IMR-90 (cell line): ENCODE measurements around the gene PTPRN2. TPM values are rescaled to one million over a fixed set of nuclear protein-coding genes. Genes with fewer than 3 reads are reported as not detected.

Experiments
- ATAC-seq: fragments of 200-7000 bp; cut with Tn5 transposase; 2 replicates; pipeline ENCODE4 v1.9.1; 2020; ENCODE audit warnings: low read depth, mild to moderate bottlenecking, moderate library complexity
- BruUV-seq: library from RNA; stranded (reverse); fragments of 400-500 nt; replicated peaks from 2 replicates; lab custom pipeline; 2021; lab: Mats Ljungman, UMichigan
- CTCF ChIA-PET: fragments of 300-600 bp; formaldehyde crosslinking; extraction: SDS; loops from one replicate; lab custom pipeline; 2021; ENCODE audit warnings: antibody characterized with exemption; lab: Yijun Ruan, JAX
- POLR2A ChIA-PET: fragments of 300-600 bp; sonication (Branson Sonifier 250); formaldehyde crosslinking; loops from one replicate; lab custom pipeline; 2022; ENCODE audit warnings: antibody characterized with exemption; ENCODE audit not compliant: unreplicated experiment; lab: Charles Lee
- DNase-seq: peaks from one replicate; pipeline ENCODE4 v3.0.0; 2013
- H2AFZ ChIP-seq: replicated peaks from 2 replicates; pipeline ENCODE3; 2013; ENCODE audit warnings: low read length, mild to moderate bottlenecking; ENCODE audit not compliant: poor library complexity
- H2AK5ac ChIP-seq: 2 replicates; pipeline ENCODE4 v1.6.1; 2013; ENCODE audit warnings: low read depth, low read length, inconsistent platforms
- H2AK9ac ChIP-seq: replicated peaks from 2 replicates; pipeline ENCODE3; 2013; ENCODE audit warnings: mild to moderate bottlenecking, low read depth, low read length, moderate library complexity; ENCODE audit not compliant: poor library complexity
- H2BK120ac ChIP-seq: 2 replicates; pipeline ENCODE4 v1.6.1; 2013; ENCODE audit warnings: low read depth, low read length, inconsistent platforms
- H2BK15ac ChIP-seq: 3 replicates; pipeline ENCODE4 v1.6.1; 2013; ENCODE audit warnings: low read depth, low read length, inconsistent platforms
- H2BK20ac ChIP-seq: 2 replicates; pipeline ENCODE4 v1.6.1; 2013; ENCODE audit warnings: low read depth, mild to moderate bottlenecking, inconsistent platforms, low read length, moderate library complexity
- H2BK5ac ChIP-seq: 2 replicates; pipeline ENCODE4 v1.6.1; 2013; ENCODE audit warnings: mild to moderate bottlenecking, low read depth, low read length, inconsistent platforms; ENCODE audit not compliant: poor library complexity, severe bottlenecking
- H3K14ac ChIP-seq: replicated peaks from 2 replicates; pipeline ENCODE4 v1.6.1; 2013; ENCODE audit warnings: low read depth, low read length, inconsistent platforms
- H3K18ac ChIP-seq: 2 replicates; pipeline ENCODE4 v1.6.1; 2013; ENCODE audit warnings: low read depth, low read length, control low read depth
- H3K23ac ChIP-seq: 2 replicates; pipeline ENCODE4 v1.6.1; 2013; ENCODE audit warnings: low read depth, low read length, inconsistent platforms
- H3K27ac ChIP-seq: 2 replicates; pipeline ENCODE4 v1.5.1; 2013; ENCODE audit warnings: mild to moderate bottlenecking, control low read depth, low read length; ENCODE audit not compliant: insufficient read depth
- H3K27me3 ChIP-seq: 2 replicates; pipeline ENCODE4 v1.6.1; 2013; ENCODE audit warnings: low read length; ENCODE audit not compliant: control insufficient read depth, insufficient read depth
- H3K36me3 ChIP-seq: 2 replicates; pipeline ENCODE4 v1.6.1; 2013; ENCODE audit warnings: low read length, mixed read lengths; ENCODE audit not compliant: control insufficient read depth, insufficient read depth
- H3K4ac ChIP-seq: 2 replicates; pipeline ENCODE4 v1.6.1; 2013; ENCODE audit warnings: low read depth, low read length, inconsistent platforms
- H3K4me1 ChIP-seq: 2 replicates; pipeline ENCODE4 v1.6.1; 2013; ENCODE audit warnings: low read length, mixed read lengths; ENCODE audit not compliant: control insufficient read depth, insufficient read depth
- H3K4me2 ChIP-seq: 2 replicates; pipeline ENCODE4 v1.6.1; 2013; ENCODE audit warnings: low read depth, mild to moderate bottlenecking, control low read depth, low read length, moderate library complexity
- H3K4me3 ChIP-seq: 2 replicates; pipeline ENCODE4 v1.5.1; 2013; ENCODE audit warnings: low read depth, mild to moderate bottlenecking, control low read depth, low read length, moderate library complexity; ENCODE audit not compliant: insufficient read depth
- H3K56ac ChIP-seq: 2 replicates; pipeline ENCODE4 v1.6.1; 2013; ENCODE audit warnings: low read length, inconsistent platforms; ENCODE audit not compliant: insufficient read depth; ENCODE audit errors: extremely low read depth
- H3K79me1 ChIP-seq, 2 experiments: 2 replicates each; pipeline ENCODE4 v1.6.1; 2013; ENCODE audit warnings: low read length in 2 of 2, inconsistent platforms in 1 of 2, low read depth in 1 of 2
- H3K9ac ChIP-seq: 2 replicates; pipeline ENCODE4 v1.6.1; 2013; ENCODE audit warnings: low read depth, low read length, control low read depth
- H3K9me1 ChIP-seq: 2 replicates; pipeline ENCODE4 v1.6.1; 2013; ENCODE audit warnings: low read length, inconsistent platforms; ENCODE audit not compliant: insufficient read depth
- H3K9me3 ChIP-seq: 2 replicates; pipeline ENCODE4 v1.6.1; 2013; ENCODE audit warnings: low read length; ENCODE audit not compliant: control insufficient read depth, insufficient read depth
- H4K20me1 ChIP-seq: 2 replicates; pipeline ENCODE4 v1.6.1; 2013; ENCODE audit warnings: low read length, inconsistent platforms; ENCODE audit not compliant: insufficient read depth
- H4K5ac ChIP-seq: 2 replicates; pipeline ENCODE4 v1.6.1; 2013; ENCODE audit warnings: mild to moderate bottlenecking, low read depth, low read length, control low read depth
- H4K8ac ChIP-seq, 2 experiments: 2 replicates each; pipeline ENCODE4 v1.6.1; 2013; ENCODE audit warnings: low read depth in 2 of 2, low read length in 2 of 2, control low read depth in 1 of 2, inconsistent platforms in 1 of 2
- H4K91ac ChIP-seq: 2 replicates; pipeline ENCODE4 v1.6.1; 2013; ENCODE audit warnings: low read depth, low read length, inconsistent platforms; ENCODE audit not compliant: insufficient read depth
- BHLHE40 ChIP-seq: fragments of 150-350 bp; IDR thresholded peaks from 2 replicates; pipeline ENCODE4 v1.6.1; 2016; ENCODE audit warnings: mild to moderate bottlenecking, low read depth, low read length
- CEBPB ChIP-seq: IDR thresholded peaks from 2 replicates; pipeline ENCODE4 v1.6.1; 2012; ENCODE audit warnings: low read depth, low read length, improper control_type of control experiment
- CHD1 ChIP-seq: IDR thresholded peaks from 2 replicates; pipeline ENCODE4 v1.6.1; 2012; ENCODE audit warnings: low read depth, low read length, improper control_type of control experiment
- FOS ChIP-seq: fragments of 150-350 bp; IDR thresholded peaks from 2 replicates; pipeline ENCODE4 v1.6.1; 2016; ENCODE audit warnings: low read depth, low read length
- MXI1 ChIP-seq: IDR thresholded peaks from 2 replicates; pipeline ENCODE4 v1.6.1; 2012; ENCODE audit warnings: low read depth, mild to moderate bottlenecking, low read length, moderate library complexity, borderline replicate concordance
- RCOR1 ChIP-seq: IDR thresholded peaks from 2 replicates; pipeline ENCODE4 v1.6.1; 2012; ENCODE audit warnings: mild to moderate bottlenecking, low read length, improper control_type of control experiment; ENCODE audit not compliant: insufficient replicate concordance
- RFX5 ChIP-seq: IDR thresholded peaks from 2 replicates; pipeline ENCODE4 v1.8.0; 2012; ENCODE audit warnings: low read depth, mild to moderate bottlenecking, low read length, moderate library complexity
- SMC3 ChIP-seq: fragments of 150-350 bp; IDR thresholded peaks from 2 replicates; pipeline ENCODE4 v1.6.1; 2016; ENCODE audit warnings: low read depth, mild to moderate bottlenecking, antibody characterized with exemption, low read length, moderate library complexity
- WGBS, 2 experiments: methylation state at CpG; one replicate each; pipeline versions ENCODE4 v1.1.5 to v1.1.7; 2013; ENCODE audit warnings: missing lambda C conversion rate in 2 of 2; ENCODE audit not compliant: insufficient read length in 1 of 2; ENCODE audit errors: extremely low coverage in 2 of 2; 5-methylcytosine and 5-hydroxymethylcytosine counted together
- dilution Hi-C: fragments of 300-500 bp; cut with HindIII; formaldehyde crosslinking; loops from one replicate; pipeline ENCODE4 v1.14.3; 2018; ENCODE audit warnings: low sequenced_read_pairs; ENCODE audit not compliant: unreplicated experiment
- in situ Hi-C: fragments of 300-500 bp; cut with MboI; formaldehyde crosslinking; loops from 3 replicates; pipeline ENCODE4 v1.14.3; 2019; ENCODE audit warnings: low sequenced_read_pairs, inconsistent platforms, mixed read lengths
- intact Hi-C: fragments of 100-400 bp; cut with micrococcal nuclease; formaldehyde crosslinking; loops from 2 replicates; pipeline ENCODE4 v1.10.0; 2022
- polyA plus RNA-seq, 3 experiments: library from polyadenylated mRNA; depleted of rRNA; stranded (reverse); fragments of >200 nt; gene quantifications; 2 replicates each; pipeline ENCODE4 v1.2.3, GENCODE V29; 2012; ENCODE audit warnings: low replicate concordance in 1 of 3
- total RNA-seq: library from RNA; depleted of rRNA; stranded (reverse); fragments of >200 nt; gene quantifications from 2 replicates; pipeline ENCODE4 v1.2.3, GENCODE V29; 2012
- TF ChIP-seq, protein P1 (sequence below): conservative IDR thresholded peaks from 2 replicates; pipeline ENCODE4 v1.5.1; 2012; ENCODE audit warnings: mild to moderate bottlenecking, low read depth, low read length, improper control_type of control experiment
- TF ChIP-seq, protein P2 (sequence below): fragments of 150-350 bp; IDR thresholded peaks from 2 replicates; pipeline ENCODE4 v1.6.1; 2017; ENCODE audit warnings: mild to moderate bottlenecking, antibody characterized with exemption, low read length, low read depth

Gene PTPRN2
- total and polyA plus RNA-seq, 2 of the 4 experiments (the other 2 are of a cell fraction) = 0.03 TPM; not detected in 1

- Histone ChIP-seq H2BK15ac (no peak overlapping the region), H3K9me1 (no peaks in the 10 kb centered on the region), H3K4me2 (no peak overlapping the region), H2AFZ (no peak overlapping the region), H3K23ac (no peak overlapping the region), H2AK5ac (no peak overlapping the region), H3K14ac (no peak overlapping the region), H4K5ac (no peak overlapping the region), H3K9ac (no peak overlapping the region), H3K27ac (no peak overlapping the region), H3K18ac (no peak overlapping the region), H3K9me3 (peaks cover 61% of the 10 kb centered on the region), H3K27me3 (no peaks in the 10 kb centered on the region), H4K91ac (no peak overlapping the region), H3K79me1 (no peaks in the 10 kb centered on the region), H4K20me1 (no peaks in the 10 kb centered on the region), H3K4me3 (no peak overlapping the region), H3K56ac (no peak overlapping the region), H2BK5ac (no peak overlapping the region), H2AK9ac (no peak overlapping the region), H2BK20ac (no peak overlapping the region), H4K8ac (no peak overlapping the region), H2BK120ac (no peak overlapping the region), H3K4ac (no peak overlapping the region), H3K4me1 (no peaks in the 10 kb centered on the region), H3K36me3 (no peaks in the 10 kb centered on the region)
- no TSS peak for BruUV-seq
- ChIA-PET CTCF (no interaction called here), POLR2A (no interaction called here)
- no peak for TF ChIP-seq FOS
- no peak for TF ChIP-seq BHLHE40
- no peak for TF ChIP-seq CEBPB
- no peak for TF ChIP-seq MXI1
- no peak for TF ChIP-seq CHD1
- TF ChIP-seq, protein P1, sequence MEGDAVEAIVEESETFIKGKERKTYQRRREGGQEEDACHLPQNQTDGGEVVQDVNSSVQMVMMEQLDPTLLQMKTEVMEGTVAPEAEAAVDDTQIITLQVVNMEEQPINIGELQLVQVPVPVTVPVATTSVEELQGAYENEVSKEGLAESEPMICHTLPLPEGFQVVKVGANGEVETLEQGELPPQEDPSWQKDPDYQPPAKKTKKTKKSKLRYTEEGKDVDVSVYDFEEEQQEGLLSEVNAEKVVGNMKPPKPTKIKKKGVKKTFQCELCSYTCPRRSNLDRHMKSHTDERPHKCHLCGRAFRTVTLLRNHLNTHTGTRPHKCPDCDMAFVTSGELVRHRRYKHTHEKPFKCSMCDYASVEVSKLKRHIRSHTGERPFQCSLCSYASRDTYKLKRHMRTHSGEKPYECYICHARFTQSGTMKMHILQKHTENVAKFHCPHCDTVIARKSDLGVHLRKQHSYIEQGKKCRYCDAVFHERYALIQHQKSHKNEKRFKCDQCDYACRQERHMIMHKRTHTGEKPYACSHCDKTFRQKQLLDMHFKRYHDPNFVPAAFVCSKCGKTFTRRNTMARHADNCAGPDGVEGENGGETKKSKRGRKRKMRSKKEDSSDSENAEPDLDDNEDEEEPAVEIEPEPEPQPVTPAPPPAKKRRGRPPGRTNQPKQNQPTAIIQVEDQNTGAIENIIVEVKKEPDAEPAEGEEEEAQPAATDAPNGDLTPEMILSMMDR = no peak
- TF ChIP-seq SMC3 = no peak
- no peak for TF ChIP-seq RCOR1
- TF ChIP-seq RFX5 = no peak
- TF ChIP-seq, protein P2, sequence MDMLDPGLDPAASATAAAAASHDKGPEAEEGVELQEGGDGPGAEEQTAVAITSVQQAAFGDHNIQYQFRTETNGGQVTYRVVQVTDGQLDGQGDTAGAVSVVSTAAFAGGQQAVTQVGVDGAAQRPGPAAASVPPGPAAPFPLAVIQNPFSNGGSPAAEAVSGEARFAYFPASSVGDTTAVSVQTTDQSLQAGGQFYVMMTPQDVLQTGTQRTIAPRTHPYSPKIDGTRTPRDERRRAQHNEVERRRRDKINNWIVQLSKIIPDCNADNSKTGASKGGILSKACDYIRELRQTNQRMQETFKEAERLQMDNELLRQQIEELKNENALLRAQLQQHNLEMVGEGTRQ = no peak
- DNase-seq (no peak), ATAC-seq (no peak)
- intact Hi-C loops (no loop called here), dilution Hi-C loops (no loop called here), in situ Hi-C loops (no loop called here)
- 40% methylated on average over 8 of the region's 10 CpGs; no CpG with 5 or more reads in 1 of the 2 experiments for WGBS, 2 experiments
Measured at GRCh38 chr7:157607218-157607617, 980.4 kb downstream of the PTPRN2 start.
